NB4 (cell line): ENCODE results near the gene MRNIP.
A peak's percentile ranks its signal among the peaks of the same experiment; 100 is the strongest.

ENCODE experiments used
- DNase-seq: peaks from one replicate; pipeline ENCODE4 v3.0.0; 2010; ENCODE audit warnings: low read depth
- H3K4me3 ChIP-seq: one replicate; pipeline ENCODE4 v1.5.1; 2011; ENCODE audit warnings: mild to moderate bottlenecking, low read depth, low read length, moderate library complexity
- CTCF ChIP-seq: IDR thresholded peaks from one replicate; pipeline ENCODE4 v1.5.1; 2012; ENCODE audit warnings: low read depth, low read length
- MAX ChIP-seq: IDR thresholded peaks from 2 replicates; pipeline ENCODE4 v1.6.1; 2011; ENCODE audit warnings: low read depth, low read length
- MYC ChIP-seq: IDR thresholded peaks from 2 replicates; pipeline ENCODE4 v1.6.1; 2011; ENCODE audit warnings: low read depth, low read length
- POLR2A ChIP-seq: IDR thresholded peaks from 2 replicates; pipeline ENCODE4 v1.6.1; 2011; ENCODE audit warnings: mild to moderate bottlenecking; ENCODE audit not compliant: insufficient read length; ENCODE audit errors: extremely low read depth

The MRNIP gene

GRCh38 chr5:179806250-179807048 is 52.2 kb downstream of the MRNIP start, which contains the start of gene MGAT4B:
MGAT4B (minus strand) TSS chr5:179806866; CDS start chr5:179806583, 283 bp downstream.
- peak; percentile 33 for TF ChIP-seq POLR2A
- TF ChIP-seq CTCF: no peak
- DNase-seq: peak; percentile 85
- H3K4me3 ChIP-seq: peak within 1 kb of the TSS; percentile 59

- H3K4me3 ChIP-seq: peak overlapping the region; percentile 59
- TF ChIP-seq MYC (peak; percentile 37; the same call in 1 of the 2 replicates), CTCF (no peak), POLR2A (peak; percentile 44), MAX (0 out of 2 replicates have a peak, but pooled peaks have one; percentile 20)
- DNase-seq: peak; percentile 81
Measured at GRCh38 chr5:179805529-179806249, 52.9 kb downstream of the MRNIP start.

- TF ChIP-seq POLR2A (no peak), MYC (no peak), CTCF (no peak)
- H3K4me3 ChIP-seq: peak overlapping the region; percentile 59
- no peak for DNase-seq
Measured at GRCh38 chr5:179805070-179805528, 53.5 kb downstream of the MRNIP start.

- TF ChIP-seq CTCF: no peak
- no peak for TF ChIP-seq POLR2A
- TF ChIP-seq MAX: no peak
- TF ChIP-seq MYC: no peak
- H3K4me3 ChIP-seq: peak overlapping the region; percentile 59
- DNase-seq: no peak
Measured at GRCh38 chr5:179804555-179804947, 54.1 kb downstream of the MRNIP start.

- TF ChIP-seq MAX (peak; percentile 45; the same call in 1 of the 2 replicates), POLR2A (no peak)
- peak overlapping the region; percentile 59 for H3K4me3 ChIP-seq
- DNase-seq: peak; percentile 96
Measured at GRCh38 chr5:179803651-179804554, 54.7 kb downstream of the MRNIP start.
